Aorta (tissue), 5 donors: ENCODE data around the gene FAM171A1. TPM values are rescaled to one million over a fixed set of nuclear protein-coding genes. Genes with fewer than 3 reads are reported as not detected.

Experiments
- ATAC-seq: fragments of 200-7000 bp; cut with Tn5 transposase; one replicate; pipeline ENCODE4 v1.9.1; 2022; ENCODE audit warnings: moderate library complexity; ENCODE audit not compliant: low FRiP score
- DNase-seq, 2 donors: peaks; one replicate each; pipeline ENCODE4 v3.0.0-alpha.2; 2020
- H3K27ac ChIP-seq, 2 donors: one replicate each; pipeline ENCODE4 v1.5.1; 2013; ENCODE audit warnings: low read length in 2 of 2, mild to moderate bottlenecking in 2 of 2, moderate library complexity in 2 of 2, control low read depth in 1 of 2, inconsistent platforms in 1 of 2, low read depth in 1 of 2
- H3K27me3 ChIP-seq, 2 donors: one replicate each; pipeline ENCODE4 v1.6.1; 2013; ENCODE audit warnings: control low read depth in 1 of 2, low read length in 1 of 2, mild to moderate bottlenecking in 1 of 2, moderate library complexity in 1 of 2; ENCODE audit not compliant: insufficient read depth in 2 of 2, control insufficient read depth in 1 of 2
- H3K36me3 ChIP-seq, 2 donors: one replicate each; pipeline ENCODE4 v1.6.1; 2013; ENCODE audit warnings: control low read depth in 1 of 2, low read length in 1 of 2, mild to moderate bottlenecking in 1 of 2; ENCODE audit not compliant: insufficient read depth in 2 of 2, control insufficient read depth in 1 of 2
- H3K4me1 ChIP-seq, 2 donors: one replicate each; pipeline ENCODE4 v1.6.1; 2013; ENCODE audit warnings: low read length in 2 of 2, control low read depth in 1 of 2, mild to moderate bottlenecking in 1 of 2, moderate library complexity in 1 of 2; ENCODE audit not compliant: insufficient read depth in 2 of 2, control insufficient read depth in 1 of 2
- H3K4me3 ChIP-seq, 2 donors: one replicate each; pipeline ENCODE4 v1.5.1; 2013; ENCODE audit warnings: low read length in 2 of 2, control low read depth in 1 of 2, mild to moderate bottlenecking in 1 of 2
- H3K9me3 ChIP-seq: one replicate; pipeline ENCODE4 v1.6.1; 2013; ENCODE audit warnings: mild to moderate bottlenecking, low read length; ENCODE audit not compliant: control insufficient read depth
- WGBS, 2 donors: extraction: QIAGEN DNeasy Blood & Tissue Kit; methylation state at CpG; one replicate each; pipeline ENCODE4 v1.1.7; 2013; 5-methylcytosine and 5-hydroxymethylcytosine counted together
- intact Hi-C, 2 donors: fragments of 100-400 bp; cut with DNase I; formaldehyde crosslinking; loops; one replicate each; pipeline versions ENCODE4 v1.14.2 to v1.15.0; 2022
- polyA plus RNA-seq, 2 donors: library from polyadenylated mRNA; stranded (reverse); fragments of 200-250 nt; gene quantifications; one replicate each; pipeline ENCODE4 v1.2.3, GENCODE V29; 2013
- total RNA-seq, 2 donors: library from RNA; stranded (reverse); fragmentation: NEBNext Ultra II Directional; extraction: Animal tissue kit (Norgen Biotek cat#: 25700); gene quantifications; one replicate each; pipeline ENCODE4 v1.2.1, GENCODE V29; 2021
- donor health status: healthy with polysubstance abuse.
- donor health status: Bipolar disorder and iron deficiency.
- donor health status: DM: no; HTN: no; CAD: no.
- donor health status: DM: no; HTN: no; CAD: no.
- donor health status: DM: yes; HTN: yes; CAD: no.

Gene FAM171A1
- total and polyA plus RNA-seq, 4 donors, result 2.8 to 21.4 (median 7.6) TPM

GRCh38 chr10:15353471-15354017, 17.5 kb downstream of the FAM171A1 start:
- no peak for DNase-seq
- no peak for ATAC-seq
- no peaks in the 10 kb centered on the region for H3K36me3 ChIP-seq
- H3K9me3 ChIP-seq, result no peaks in the 10 kb centered on the region
- no peaks in the 10 kb centered on the region for H3K4me1 ChIP-seq
- H3K27ac ChIP-seq, result no peak overlapping the region
- intact Hi-C loops, result no loop called here
- WGBS, 2 donors, result 63 to 72% methylated on average over 8 of the region's 8 CpGs
- no peaks in the 10 kb centered on the region for H3K27me3 ChIP-seq
- H3K4me3 ChIP-seq, result no peak overlapping the region

DNA sequence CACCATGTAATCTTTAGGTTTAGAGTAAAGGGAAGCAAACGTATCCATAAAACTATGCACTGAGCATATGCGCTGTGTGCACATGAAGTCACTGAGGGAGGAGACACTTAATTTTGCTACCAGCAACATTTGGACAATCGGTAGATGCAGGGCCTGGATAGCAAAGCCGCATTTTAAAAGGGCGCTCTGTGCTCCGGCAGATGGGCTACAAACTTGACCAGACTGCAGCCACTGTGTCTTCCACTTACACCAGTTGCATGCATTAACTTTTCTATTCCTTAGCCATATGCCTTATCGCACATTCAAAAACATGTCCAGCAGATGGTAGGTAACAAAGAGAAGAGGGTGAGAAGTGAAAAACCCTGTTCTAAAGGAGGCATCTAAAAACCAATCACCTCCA, 18.3 kb downstream of the FAM171A1 start:
- DNase-seq (no peak), ATAC-seq (no peak)
- intact Hi-C loops, result no loop called here
- 95 to 97% methylated on average over 7 of the region's 7 CpGs for WGBS, 2 donors
- H3K36me3 ChIP-seq, result no peaks in the 10 kb centered on the region
- no peaks in the 10 kb centered on the region for H3K9me3 ChIP-seq
- H3K4me1 ChIP-seq, result no peaks in the 10 kb centered on the region
- H3K27me3 ChIP-seq, result no peaks in the 10 kb centered on the region
- H3K4me3 ChIP-seq, result no peak overlapping the region
- H3K27ac ChIP-seq, result no peak overlapping the region

GRCh38 chr10:15352201-15352600, 18.9 kb downstream of the FAM171A1 start:
- Histone ChIP-seq H3K9me3 (no peaks in the 10 kb centered on the region), H3K27me3 (no peaks in the 10 kb centered on the region), H3K27ac (no peak overlapping the region), H3K36me3 (no peaks in the 10 kb centered on the region), H3K4me3 (no peak overlapping the region), H3K4me1 (no peaks in the 10 kb centered on the region)
- DNase-seq (no peak), ATAC-seq (no peak)
- intact Hi-C loops, result no loop called here
- 92 to 93% methylated on average over 3 of the region's 3 CpGs for WGBS, 2 donors

- Histone ChIP-seq H3K27ac (no peak overlapping the region), H3K9me3 (no peaks in the 10 kb centered on the region), H3K27me3 (no peaks in the 10 kb centered on the region), H3K4me3 (no peak overlapping the region), H3K4me1 (no peaks in the 10 kb centered on the region), H3K36me3 (no peaks in the 10 kb centered on the region)
- DNase-seq (no peak), ATAC-seq (no peak)
- WGBS, 2 donors, result 86 to 87% methylated on average over 12 of the region's 12 CpGs
- intact Hi-C loops, result no loop called here
These were observed 19.8 kb downstream of the FAM171A1 start for GRCh38 chr10:15351099-15351820.

GRCh38 chr10:15349112-15349511, 22.0 kb downstream of the FAM171A1 start:
- Histone ChIP-seq H3K27me3 (no peaks in the 10 kb centered on the region), H3K27ac (no peak overlapping the region), H3K36me3 (no peaks in the 10 kb centered on the region), H3K4me1 (no peaks in the 10 kb centered on the region), H3K9me3 (no peaks in the 10 kb centered on the region), H3K4me3 (peak overlapping the region in 1 of 2 donors; percentile 36)
- no peak for ATAC-seq
- DNase-seq, result no peak
- WGBS, 2 donors, result 76 to 79% methylated on average over 5 of the region's 5 CpGs
- intact Hi-C loops, result no loop called here

GRCh38 chr10:15348579-15348978, 22.5 kb downstream of the FAM171A1 start:
- intact Hi-C loops, result no loop called here

DNA sequence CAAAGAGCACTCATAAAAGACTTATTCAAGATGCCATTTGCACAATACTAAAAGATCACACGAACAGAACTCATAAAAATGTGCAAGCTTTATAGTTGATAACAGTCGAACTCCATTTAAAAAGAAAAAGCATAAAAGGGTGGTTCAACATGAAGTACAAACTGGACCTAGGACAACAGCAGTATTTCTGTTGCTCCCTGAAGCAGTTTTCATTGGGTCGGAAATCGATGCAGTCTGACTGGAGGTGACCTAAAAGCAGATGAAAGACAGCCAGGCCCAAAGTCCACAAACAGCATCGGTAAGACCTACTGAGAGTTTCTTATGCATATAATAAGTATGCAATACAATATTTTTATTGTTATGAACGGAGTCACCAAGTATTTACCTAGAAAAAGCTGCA, 23.9 kb downstream of the FAM171A1 start:
- H3K36me3 ChIP-seq, result no peaks in the 10 kb centered on the region
- no peak for DNase-seq
- H3K4me1 ChIP-seq, result no peaks in the 10 kb centered on the region
- no peak overlapping the region for H3K27ac ChIP-seq
- intact Hi-C loops, result no loop called here
- no peak overlapping the region for H3K4me3 ChIP-seq
- no peaks in the 10 kb centered on the region for H3K27me3 ChIP-seq
- ATAC-seq, result no peak
- WGBS, 2 donors, result 55 to 56% methylated on average over 6 of the region's 6 CpGs
- no peaks in the 10 kb centered on the region for H3K9me3 ChIP-seq

More at GRCh38 chr10:15348579-15348978, 22.5 kb downstream of the FAM171A1 start:
- DNase-seq (no peak), ATAC-seq (no peak)
- H3K4me1 ChIP-seq, result no peaks in the 10 kb centered on the region
- peak overlapping the region; percentile 36 to 63 for H3K4me3 ChIP-seq
- no peaks in the 10 kb centered on the region for H3K36me3 ChIP-seq
- H3K27ac ChIP-seq, result no peak overlapping the region
- H3K9me3 ChIP-seq, result no peaks in the 10 kb centered on the region
- no peaks in the 10 kb centered on the region for H3K27me3 ChIP-seq
- 3% methylated on average over 8 of the region's 8 CpGs for WGBS, 2 donors

DNA sequence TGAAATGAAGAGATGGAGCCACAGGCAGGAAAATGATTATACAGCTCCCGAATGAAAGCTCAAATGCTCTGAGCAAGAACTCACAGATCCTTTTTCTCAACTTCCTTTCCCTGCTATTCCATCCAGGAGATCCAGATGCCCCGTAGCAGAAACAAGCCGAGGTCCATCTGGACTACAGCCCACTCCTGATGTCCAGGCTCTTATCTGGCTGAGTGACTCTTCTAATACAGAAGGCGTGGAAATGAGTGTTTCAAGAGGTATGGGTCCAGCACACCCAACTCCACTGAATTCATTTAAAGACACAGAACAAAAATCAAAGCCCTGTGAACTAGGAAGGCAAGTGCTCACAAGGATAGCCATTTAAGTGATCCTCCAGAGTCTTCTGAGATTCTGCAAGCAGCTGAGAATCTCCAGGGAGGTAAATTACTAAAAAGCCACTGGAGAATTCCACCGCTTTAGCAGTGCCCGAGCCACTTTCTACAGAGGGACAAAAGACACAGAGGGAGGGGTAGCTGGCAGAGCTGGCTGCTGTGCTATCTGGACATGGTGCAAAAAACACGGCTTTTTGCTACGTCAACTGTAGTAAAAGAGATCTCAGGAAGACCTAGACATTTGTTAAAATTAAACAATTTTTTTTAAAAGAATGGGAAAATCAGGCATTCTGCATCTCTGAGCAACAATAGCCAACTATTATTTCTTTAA, 24.5 kb downstream of the FAM171A1 start:
- Histone ChIP-seq H3K9me3 (no peaks in the 10 kb centered on the region), H3K27ac (no peak overlapping the region), H3K4me1 (no peaks in the 10 kb centered on the region), H3K27me3 (no peaks in the 10 kb centered on the region), H3K4me3 (no peak overlapping the region), H3K36me3 (no peaks in the 10 kb centered on the region)
- intact Hi-C loops, result no loop called here
- ATAC-seq, result peak; percentile 13
- WGBS, 2 donors, result 5 to 18% methylated on average over 8 of the region's 8 CpGs
- no peak for DNase-seq

DNA sequence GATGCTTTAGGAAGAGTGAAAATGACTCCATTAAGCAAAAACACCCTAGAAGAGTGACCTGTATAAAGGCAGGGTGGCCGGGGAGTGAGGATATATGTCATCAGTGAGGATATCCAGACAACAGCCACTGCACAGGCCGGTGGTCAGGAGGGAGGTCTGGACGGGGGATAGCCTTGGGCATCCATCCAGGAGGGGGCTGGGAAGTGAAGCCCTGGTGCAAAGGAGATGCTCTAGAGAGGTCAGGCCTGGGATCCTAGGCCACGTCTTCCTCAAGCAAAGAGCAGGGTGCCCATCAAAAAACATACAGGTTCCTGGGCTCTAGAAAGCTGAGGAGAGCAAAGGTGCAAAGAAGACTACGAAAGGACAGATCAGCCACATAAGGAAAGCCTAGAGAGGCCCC, 25.6 kb downstream of the FAM171A1 start:
- no peak for DNase-seq
- no peaks in the 10 kb centered on the region for H3K36me3 ChIP-seq
- no peaks in the 10 kb centered on the region for H3K9me3 ChIP-seq
- H3K27ac ChIP-seq, result no peak overlapping the region
- ATAC-seq, result no peak
- intact Hi-C loops, result no loop called here
- no peaks in the 10 kb centered on the region for H3K4me1 ChIP-seq
- no peaks in the 10 kb centered on the region for H3K27me3 ChIP-seq
- 71 to 91% methylated on average over 4 to 5 of the region's 5 CpGs for WGBS, 2 donors
- H3K4me3 ChIP-seq, result no peak overlapping the region
